GM18517 (cell line): ENCODE data around the gene RAP1A.

ENCODE experiments used
- ATAC-seq: cut with Tn5 transposase; IDR thresholded peaks from one replicate; pipeline ENCODE4 v1.9.1; 2021; ENCODE audit warnings: mild to moderate bottlenecking, moderate library complexity; ENCODE audit not compliant: unreplicated experiment

The RAP1A gene

DNA sequence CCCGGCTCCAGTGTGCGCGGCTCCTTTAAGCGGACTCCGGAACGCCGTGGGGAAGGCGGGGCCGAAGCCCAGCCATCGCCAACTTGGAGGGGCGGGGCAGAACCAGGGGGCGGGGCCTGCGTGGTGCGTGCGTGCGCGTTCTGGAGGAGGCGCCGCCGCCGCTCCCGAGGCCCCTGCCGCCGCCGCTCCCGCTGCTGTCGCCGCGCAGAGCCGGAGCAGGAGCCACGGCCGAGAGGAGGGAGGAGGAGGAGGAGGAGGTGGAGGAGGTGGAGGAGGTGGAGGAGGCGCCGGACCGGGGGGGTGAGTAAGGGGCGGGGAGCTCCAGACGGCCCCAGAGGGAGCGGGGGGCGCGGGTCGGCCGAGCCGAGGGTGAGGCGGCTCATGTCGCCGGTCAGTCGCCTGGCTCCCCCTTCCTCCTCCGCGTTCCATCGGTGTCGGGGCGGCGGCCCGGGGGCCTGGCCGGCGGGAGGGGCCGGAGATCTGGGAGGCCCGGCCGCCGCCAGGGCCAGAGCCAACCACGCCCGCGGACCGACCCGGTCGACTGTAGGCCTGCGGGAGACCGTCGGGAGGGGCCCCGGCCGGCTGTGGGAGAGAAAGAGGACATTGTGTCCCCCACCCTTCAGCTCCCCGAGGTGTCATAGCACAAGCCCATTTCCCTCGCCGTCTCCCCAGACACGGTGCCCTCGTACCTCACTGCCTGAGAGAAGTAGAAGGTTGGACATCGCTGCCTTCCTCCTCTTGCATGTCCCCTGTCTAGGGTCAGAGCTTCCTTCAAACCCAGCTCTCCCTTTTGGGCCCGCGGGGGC is at the start of gene RAP1A:
Gene RAP1A, plus strand, starts transcription at position 155 of the 806 bp plus-strand sequence. CDS start 71,572 bp downstream, outside the sequence.
- no peak for ATAC-seq

DNA sequence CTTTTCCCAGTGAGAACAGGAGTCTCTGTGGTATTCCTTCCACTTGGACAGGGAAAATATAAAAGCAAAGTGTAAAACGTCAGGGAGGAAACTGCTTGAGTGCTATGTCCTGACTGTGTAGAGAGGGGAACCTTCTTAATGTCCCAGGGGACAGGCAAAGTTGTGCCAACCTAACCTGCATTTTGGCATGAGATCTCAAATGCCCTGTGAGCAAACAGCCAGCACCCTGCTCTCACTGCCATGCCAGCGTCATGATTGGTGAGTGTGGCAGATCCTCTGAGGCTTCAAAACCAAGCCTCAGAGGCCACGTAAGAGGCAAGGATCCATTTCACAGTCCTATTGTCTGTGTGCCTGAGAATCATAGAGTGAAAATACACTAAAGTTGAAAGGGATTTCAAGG is 49.7 kb upstream of the RAP1A start:
- no peak for ATAC-seq

DNA sequence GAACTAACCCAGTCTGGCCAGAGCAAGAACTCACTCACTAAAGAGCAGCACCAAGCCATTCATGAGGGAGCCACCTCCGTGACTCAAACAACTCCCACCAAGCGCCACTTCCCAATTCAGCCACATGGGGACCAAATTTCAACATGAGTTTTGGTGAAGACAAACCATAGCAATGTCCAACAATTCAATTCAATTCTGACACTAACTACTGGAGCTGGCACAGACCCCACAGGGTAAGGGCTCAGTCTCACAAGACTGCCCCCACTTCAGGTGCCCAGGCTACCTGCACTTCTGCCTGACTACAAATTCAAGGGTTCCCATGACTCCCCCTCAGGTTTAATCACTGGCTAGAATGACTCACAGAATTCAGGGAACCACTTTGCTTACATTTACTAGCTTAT is 48.8 kb upstream of the RAP1A start:
- ATAC-seq: no peak

DNA sequence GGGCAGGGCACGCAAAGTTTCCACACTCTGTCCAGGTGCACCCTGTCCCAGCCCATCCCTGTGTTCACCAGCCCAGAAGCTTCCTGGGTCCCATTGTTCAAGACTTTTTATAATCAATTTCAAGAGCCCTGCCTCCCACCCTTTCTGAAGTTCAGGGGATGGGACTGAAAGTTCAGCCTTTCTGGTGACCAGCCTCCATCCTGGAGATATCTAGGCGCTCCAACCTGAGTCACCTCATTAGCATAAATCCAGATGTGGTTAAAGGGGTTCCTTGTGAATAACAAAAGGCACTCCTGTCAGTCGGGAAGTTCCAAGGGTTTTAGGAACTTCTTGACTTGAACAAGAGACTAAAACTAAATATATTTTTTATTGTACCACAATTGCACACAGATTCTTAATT is 48.4 kb upstream of the RAP1A start:
- ATAC-seq: no peak

DNA sequence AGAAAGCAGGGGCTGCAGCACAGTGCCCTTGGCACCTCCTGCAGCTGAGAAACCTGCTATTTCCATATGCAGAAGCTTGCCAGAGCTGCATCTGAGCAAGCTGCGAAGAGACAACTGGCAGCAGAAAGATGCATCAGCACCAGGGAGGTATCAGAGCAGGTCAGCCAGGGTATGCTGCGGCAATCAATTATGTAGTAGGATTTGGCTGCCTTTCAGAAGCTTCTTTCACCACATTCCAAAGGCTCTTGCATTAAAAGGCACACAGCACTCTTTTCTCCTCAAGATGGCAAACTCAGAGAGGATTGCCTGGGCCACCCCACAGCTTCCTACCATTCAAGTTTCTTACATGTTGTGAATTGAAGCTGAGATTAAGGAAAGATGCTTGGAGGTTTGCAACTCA is 47.6 kb upstream of the RAP1A start:
- no peak for ATAC-seq

DNA sequence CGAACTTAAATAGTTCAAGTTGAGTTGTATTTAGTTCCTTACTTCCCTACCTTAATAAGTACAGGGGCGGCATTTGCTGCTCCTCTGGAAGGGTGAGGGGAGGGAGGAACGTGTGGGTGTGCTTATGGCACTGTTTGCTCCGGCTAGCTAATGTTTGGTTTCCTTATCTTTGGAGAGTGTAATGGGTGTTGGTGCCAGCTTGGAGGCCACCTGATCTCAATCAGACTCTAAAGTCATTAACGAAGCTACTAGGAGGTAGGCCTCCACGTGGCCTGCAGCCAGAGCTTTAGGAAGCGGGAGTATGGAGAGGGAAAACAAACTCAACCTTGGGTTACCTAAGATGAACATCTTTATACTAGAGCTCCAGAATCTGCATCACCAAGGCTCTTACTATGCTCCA is 43.0 kb upstream of the RAP1A start:
- no peak for ATAC-seq

DNA sequence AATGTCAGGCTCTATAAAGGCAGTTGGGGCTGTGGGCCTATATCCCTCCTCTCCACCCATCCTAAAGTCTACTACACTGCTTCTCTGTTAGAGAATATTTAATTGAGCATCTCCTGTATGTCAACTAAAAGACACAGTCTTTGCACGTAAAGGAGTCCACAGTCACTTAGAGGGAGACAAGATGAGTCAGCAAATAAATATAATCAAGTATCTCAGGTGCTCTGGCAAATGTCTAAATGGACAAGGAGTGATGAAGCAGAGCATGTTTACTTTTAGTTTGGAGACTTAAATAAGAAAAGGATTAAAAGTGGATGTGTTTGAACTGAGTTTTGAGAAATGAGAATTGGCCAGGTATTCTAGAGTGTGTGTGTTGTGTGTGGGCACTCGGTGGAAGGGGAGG is 41.8 kb upstream of the RAP1A start:
- ATAC-seq: no peak

DNA sequence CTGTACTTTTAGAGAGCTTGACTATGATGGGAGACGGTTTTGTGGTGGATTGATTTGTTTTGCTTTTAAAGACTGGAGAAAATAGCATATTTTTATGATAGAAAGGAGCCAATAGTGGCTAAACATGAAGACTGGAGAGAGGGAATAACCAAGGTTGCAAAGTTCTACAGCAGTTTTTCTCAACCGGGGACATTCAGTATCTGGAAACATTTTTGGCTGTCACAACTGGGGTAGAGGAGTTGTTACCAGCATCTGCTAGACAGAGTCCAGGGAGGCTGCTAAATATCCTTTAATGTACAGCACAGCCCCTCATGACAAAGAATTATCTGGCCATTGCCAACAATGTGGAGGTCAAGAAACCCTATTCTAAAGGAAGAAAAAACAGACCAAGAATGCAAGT is 38.4 kb upstream of the RAP1A start:
- no peak for ATAC-seq

DNA sequence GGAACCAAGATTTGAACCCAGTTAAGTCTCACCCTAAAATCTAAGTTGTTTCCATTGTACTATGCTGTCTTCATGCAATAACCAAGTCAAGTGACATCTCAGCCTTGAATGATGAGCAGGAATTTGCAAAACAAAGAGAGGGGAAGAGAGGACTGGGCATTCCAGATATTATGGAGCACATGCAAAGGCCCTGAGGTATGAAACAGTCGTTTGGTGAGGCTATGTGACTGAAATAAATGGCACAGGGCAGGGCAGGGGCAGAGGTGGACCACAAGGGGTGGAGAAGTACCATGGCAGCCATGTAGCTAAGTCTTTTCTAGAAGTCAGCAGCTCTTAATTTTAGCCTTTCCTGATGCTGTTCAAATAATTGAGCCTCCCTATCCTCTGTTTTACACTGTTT is 37.6 kb upstream of the RAP1A start:
- no peak for ATAC-seq

DNA sequence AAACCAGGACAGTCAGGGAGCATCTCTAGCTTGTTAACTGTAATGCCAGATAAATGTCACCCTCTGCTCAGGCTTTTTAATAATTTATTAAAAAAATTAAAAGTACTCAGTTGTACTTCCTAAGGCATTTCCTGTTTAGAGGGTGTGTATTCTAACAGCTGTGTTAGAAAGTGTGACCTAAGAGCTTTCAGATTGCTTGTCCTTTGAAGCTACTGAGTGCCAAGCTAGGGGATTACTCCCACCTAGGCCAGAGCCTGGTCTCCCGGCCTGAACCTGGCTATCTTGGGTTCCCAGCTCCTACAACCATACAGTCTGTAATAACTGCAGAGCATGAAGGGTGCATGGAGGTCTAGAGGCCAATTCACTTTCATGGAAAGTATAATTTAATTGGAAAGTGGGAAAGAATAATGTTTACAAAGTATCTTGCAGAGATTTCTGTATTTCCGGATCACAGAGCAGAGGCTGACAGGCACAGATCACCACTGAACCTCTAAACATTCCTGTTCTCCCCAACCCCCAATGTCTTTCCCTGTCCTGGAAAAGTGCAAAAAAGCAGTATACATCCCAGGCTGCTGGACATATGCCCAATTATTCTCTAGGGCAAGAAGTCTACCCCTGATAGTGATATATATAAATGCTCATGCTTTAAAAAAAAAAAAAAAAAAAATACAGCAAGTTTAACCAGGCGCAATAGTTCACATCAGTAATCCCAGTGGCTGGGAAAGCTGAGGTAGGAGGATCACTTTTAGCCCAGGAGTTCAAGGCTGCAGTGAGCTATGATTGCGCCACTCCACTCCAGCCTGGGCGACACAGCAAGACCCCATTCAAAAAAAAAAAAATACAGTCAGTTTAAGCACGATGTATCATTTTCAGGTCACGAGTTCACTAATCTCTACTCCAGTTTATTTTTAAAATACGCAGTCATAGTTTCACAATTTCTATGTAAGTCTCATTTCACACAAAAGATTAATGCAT is 36.7 kb upstream of the RAP1A start:
- no peak for ATAC-seq

DNA sequence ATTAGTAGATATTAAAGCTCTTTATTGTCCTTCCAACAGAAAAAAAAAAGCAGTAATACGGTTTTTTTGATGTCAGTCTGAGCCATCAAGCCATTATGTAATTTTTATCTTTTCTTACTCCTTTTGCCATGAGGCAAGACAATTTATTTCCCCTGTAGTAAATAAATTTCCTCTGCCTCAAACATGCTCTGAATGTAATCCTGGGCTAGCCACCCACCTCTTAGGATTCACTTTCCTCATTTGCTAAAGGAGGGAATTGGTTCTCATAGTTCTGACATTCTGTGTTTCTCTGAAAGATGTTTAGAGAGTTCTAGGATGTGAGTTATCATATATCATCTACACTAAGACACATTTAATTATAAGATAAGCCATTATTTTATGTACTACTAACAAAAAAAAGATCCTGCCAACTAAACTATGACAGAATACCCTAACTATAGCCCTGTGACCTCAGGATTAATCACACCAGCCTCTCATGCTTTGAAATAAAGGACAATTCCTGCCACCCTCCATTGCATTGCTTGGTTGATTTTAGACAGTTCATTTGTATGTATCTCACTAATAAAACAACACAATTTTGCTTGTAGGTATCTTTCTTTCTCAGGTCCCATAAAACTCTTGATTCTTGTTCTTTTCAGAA is 34.0 kb upstream of the RAP1A start:
- ATAC-seq: no peak

DNA sequence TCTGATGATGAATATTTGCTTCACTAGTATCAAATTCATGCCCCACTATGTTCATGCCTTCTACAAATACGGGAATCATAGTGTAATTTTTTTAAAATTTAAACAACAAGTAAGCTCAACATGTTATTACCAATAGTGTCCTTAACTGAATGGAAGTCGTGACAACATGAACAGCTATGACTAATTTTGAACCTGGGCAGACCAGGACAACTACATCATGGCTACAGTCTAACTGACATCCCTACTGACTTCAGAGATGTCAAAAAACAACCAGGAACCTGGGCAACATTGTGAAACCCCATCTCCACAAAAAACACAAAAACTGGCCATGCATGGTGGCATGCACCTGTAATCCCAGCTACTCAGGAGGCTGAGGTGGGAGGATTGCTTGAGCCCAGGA is 33.5 kb upstream of the RAP1A start:
- no peak for ATAC-seq

DNA sequence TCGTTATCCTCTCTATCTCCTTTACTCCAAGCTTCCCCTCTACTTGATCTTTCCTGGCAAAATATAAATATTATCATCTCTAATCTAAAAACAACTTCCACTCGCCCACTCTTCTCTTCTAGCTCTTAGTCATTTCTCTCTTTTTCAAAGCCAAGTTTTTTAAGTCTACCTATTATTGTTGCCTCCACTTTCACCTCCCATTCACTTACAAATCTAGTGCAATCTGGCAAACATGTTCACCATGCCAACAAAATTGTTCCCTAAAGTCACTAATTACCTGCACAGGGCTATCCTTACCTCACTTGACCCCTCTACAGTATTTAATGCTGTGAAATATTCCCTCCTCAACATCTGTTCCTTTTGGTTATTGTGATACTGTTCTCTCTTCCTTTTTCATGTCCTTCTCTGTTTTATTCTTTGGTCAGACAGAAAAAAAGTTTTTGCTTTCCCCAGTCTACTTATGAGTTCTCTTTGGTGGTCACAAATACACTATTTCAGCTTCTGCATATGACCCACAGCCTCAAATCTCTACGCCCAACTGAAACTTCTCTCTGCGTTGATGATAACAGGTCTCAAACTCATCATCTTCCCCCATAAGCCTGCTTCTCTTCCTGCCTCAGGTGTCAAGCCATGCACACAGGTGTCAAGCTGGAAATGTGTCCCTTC is 31.9 kb upstream of the RAP1A start:
- no peak for ATAC-seq

DNA sequence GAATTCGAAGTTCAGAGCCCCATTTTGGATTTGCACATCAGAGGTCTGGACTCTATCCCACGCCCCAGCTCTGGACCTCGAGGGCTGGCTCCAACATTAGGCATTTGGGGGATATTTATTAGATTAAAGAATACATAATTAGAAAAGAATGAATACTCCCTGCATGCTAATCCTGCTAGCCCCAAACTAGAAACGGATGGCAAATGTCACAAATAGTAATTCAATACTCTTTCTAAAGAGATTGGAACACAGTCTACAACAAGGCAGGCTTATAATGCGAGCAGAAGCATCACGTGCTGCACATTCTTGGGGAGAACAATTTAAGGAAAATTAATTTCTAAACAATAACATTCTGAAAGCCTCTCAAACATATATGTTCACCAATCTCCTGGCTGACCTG is 27.7 kb upstream of the RAP1A start:
- no peak for ATAC-seq

DNA sequence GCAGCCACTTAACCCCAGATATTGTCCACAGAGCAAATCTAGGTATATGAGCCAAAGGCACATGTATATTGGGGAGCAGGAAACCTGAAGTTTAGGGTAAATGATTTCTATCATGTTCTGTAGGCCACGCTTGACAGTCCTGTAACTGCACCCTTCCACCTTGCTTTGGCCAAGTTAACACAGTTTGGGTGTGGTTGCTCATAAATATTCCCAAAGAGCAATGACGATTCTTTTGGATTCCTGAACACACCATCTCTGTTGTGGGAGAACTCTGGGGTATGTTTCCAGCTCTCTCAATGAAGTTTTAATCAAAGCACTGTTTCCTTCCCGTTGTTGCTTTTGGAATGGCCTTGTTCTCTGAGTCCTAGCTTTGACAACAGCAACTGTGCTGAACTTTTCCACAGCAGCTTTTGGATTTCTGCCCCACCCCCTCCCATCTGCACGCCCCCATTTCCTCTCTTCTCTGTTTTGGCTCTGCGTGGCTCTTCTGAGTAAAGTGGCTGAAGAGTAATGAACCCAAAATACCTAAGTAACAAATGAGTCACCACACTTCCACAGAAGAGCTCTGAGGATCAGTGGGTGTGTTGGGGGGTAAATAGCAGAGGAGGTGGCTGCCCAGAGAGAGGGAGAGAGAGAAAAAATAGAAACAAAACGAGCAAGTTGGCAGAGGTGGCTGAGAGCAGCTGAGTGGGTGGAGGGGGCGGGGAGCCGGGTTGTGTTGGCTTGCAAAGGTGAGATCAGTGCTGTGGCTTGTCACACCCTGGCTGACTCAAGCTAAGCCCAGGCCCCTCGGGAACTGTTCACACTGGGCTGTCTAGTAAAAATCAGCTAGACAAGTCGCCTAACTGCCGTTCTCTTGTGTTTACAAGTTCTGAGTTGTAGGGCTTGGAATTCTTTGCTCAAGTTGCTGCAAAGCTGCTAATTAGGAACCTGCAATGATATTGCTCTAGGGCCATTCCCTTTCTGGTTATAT is 26.9 kb upstream of the RAP1A start:
- peak; percentile 86 for ATAC-seq

DNA sequence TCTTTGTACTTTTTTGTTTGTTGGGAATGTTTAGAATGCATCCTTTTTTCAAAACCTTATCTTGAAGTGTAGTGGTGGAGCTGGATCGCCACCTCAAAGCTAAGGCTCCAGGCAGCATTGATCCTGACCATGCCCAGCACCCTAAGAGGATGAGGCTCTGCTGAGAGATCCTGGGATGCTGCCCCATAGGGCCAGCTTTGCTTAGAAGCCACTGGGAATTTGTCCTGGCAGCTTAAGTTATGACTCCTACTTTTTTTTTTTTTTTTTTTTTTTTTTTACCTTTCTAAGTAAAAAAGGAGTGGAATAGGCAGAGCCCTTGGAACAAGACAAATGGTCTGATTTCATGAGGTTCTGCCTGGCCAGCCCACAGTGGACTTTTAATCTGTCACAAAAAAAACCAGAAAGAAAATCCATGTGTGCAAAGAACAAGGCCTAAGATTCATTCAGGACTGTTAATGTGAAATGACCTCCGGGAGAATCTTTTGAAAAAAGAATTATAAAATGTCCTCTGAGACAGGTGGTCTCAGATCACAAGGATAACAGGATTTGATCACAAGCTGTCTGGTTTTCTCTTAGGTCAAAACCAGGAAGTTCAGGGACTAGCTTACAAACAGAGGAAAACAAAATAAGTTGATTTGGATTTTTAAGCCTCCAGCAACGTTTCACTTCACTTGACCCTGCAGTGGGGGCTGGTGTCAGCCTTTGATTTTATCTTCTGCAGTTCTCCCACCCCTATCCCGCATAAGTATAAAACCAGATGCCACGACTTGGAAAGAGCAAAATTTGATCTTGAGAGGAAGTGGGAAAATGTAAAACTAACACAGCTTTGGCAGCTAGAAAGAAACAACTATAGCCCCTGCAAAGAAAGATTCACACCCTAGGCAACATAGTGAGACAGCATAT is 25.9 kb upstream of the RAP1A start:
- no peak for ATAC-seq

DNA sequence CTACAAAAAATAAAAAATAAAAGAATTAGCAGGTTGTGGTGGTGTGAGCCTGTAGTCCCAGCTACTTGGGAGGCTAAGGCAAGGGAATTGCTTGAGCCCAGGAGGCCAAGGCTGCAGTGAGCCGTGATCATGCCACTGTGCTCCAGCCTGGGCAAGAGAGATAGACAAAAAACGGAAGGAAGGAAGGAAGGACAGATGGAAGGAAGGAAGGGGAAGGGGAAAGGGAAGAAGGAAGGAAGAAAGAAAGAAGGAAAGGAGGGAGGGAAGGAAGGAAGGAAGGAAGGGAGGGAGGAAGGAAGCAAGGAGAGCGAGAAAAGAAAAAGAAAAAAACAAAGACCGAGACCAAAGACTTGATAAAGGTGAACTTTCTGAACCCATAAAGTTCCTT is 25.3 kb upstream of the RAP1A start:
- ATAC-seq: no peak

DNA sequence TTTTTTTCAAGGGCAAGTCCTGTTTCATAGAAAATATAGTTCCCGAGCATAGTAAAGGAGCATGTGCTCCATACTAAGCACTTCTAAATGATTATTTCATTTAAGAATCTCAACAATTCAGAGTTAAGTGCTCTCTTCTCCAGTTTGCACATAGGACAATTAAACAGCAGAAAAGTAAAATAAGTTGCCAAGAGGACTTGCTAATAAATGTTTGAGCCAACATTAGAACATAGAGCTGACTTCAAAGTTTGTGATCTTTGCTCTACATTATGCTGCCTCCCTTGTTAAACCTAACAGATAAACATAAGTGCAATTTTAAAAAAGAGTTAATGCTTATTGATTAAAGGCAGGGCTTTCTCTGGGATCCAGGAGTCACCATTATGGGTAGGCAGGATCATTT is 23.8 kb upstream of the RAP1A start:
- ATAC-seq: no peak

DNA sequence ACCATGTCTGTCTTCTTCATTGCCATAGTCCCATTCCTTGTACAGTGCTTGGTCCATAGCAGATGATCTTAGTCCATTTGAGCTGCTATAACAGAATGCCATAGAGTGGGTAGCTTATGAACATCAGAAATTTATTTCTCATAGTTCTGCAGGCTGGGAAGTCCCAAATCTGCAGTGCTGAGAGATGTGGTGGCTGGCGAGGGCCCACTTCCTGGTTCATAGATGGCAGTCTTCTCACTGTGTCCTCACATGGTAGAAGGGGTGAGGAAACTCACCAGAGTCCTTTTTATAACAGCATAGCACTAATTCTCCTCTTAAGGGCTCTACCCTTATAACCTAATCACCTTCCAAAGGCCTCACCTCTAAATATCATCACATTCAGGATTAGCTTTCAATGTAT is 23.1 kb upstream of the RAP1A start:
- ATAC-seq: no peak
